ENCODE measurements around the gene NEUROG1.

NEUROG1 gene

GRCh38 chr5:135504376-135504775 is 31.4 kb downstream of the NEUROG1 start:
- H4K20me1 ChIP-seq (ENCODE audit: insufficient read depth), result no peaks in the 10 kb centered on the region
- no peak overlapping the region for H3K4me2 ChIP-seq
- H3K4me1 ChIP-seq (ENCODE audit: low read depth, poor library complexity, severe bottlenecking), result no peaks in the 10 kb centered on the region
- no peak overlapping the region for H3K9ac ChIP-seq
- no peak overlapping the region for H2AFZ ChIP-seq (ENCODE audit: low read depth)
- no peaks in the 10 kb centered on the region for H3K36me3 ChIP-seq (ENCODE audit: insufficient read depth)
- TF ChIP-seq CTCF (conservative IDR thresholded peaks at IDR 0.05; ENCODE audit: low read depth, low read length), result no peak
- no peak overlapping the region for H3K27ac ChIP-seq
- no peaks in the 10 kb centered on the region for H3K79me2 ChIP-seq (ENCODE audit: insufficient read depth, low read depth)
- H3K27me3 ChIP-seq (ENCODE audit: insufficient read depth, low read depth), result no peaks in the 10 kb centered on the region
- no peak overlapping the region for H3K4me3 ChIP-seq (IDR thresholded peaks at IDR 0.05; ENCODE audit: insufficient read depth, low read depth, low read length)

- Histone ChIP-seq H3K9ac (no peak overlapping the region), H4K20me1 (ENCODE audit: insufficient read depth) (no peaks in the 10 kb centered on the region), H2AFZ (ENCODE audit: low read depth) (no peak overlapping the region), H3K4me2 (no peak overlapping the region), H3K36me3 (ENCODE audit: insufficient read depth) (no peaks in the 10 kb centered on the region), H3K4me3 (IDR thresholded peaks at IDR 0.05; ENCODE audit: insufficient read depth, low read depth, low read length) (no peak overlapping the region), H3K27me3 (ENCODE audit: insufficient read depth, low read depth) (no peaks in the 10 kb centered on the region), H3K79me2 (ENCODE audit: insufficient read depth, low read depth) (no peaks in the 10 kb centered on the region), H3K4me1 (ENCODE audit: low read depth, poor library complexity, severe bottlenecking) (no peaks in the 10 kb centered on the region), H3K27ac (no peak overlapping the region)
- TF ChIP-seq CTCF (conservative IDR thresholded peaks at IDR 0.05; ENCODE audit: low read depth, low read length), result no peak
Measured at GRCh38 chr5:135503871-135504270, 31.9 kb downstream of the NEUROG1 start.

- no peak overlapping the region for H2AFZ ChIP-seq (ENCODE audit: low read depth)
- H4K20me1 ChIP-seq (ENCODE audit: insufficient read depth), result no peaks in the 10 kb centered on the region
- no peaks in the 10 kb centered on the region for H3K27me3 ChIP-seq (ENCODE audit: insufficient read depth, low read depth)
- no peak overlapping the region for H3K4me2 ChIP-seq
- no peaks in the 10 kb centered on the region for H3K79me2 ChIP-seq (ENCODE audit: insufficient read depth, low read depth)
- no peak overlapping the region for H3K27ac ChIP-seq
- no peak for TF ChIP-seq CTCF (conservative IDR thresholded peaks at IDR 0.05; ENCODE audit: low read depth, low read length)
- no peak overlapping the region for H3K4me3 ChIP-seq (IDR thresholded peaks at IDR 0.05; ENCODE audit: insufficient read depth, low read depth, low read length)
- no peaks in the 10 kb centered on the region for H3K36me3 ChIP-seq (ENCODE audit: insufficient read depth)
- no peaks in the 10 kb centered on the region for H3K4me1 ChIP-seq (ENCODE audit: low read depth, poor library complexity, severe bottlenecking)
- H3K9ac ChIP-seq, result no peak overlapping the region
Measured at GRCh38 chr5:135502836-135503520, 32.8 kb downstream of the NEUROG1 start.

GRCh38 chr5:135501965-135502364 is 33.8 kb downstream of the NEUROG1 start:
- no peak for TF ChIP-seq CTCF (conservative IDR thresholded peaks at IDR 0.05; ENCODE audit: low read depth, low read length)
- Histone ChIP-seq H3K27ac (no peak overlapping the region), H3K27me3 (ENCODE audit: insufficient read depth, low read depth) (no peaks in the 10 kb centered on the region)

More at GRCh38 chr5:135501965-135502364, 33.8 kb downstream of the NEUROG1 start:
- Histone ChIP-seq H2AFZ (ENCODE audit: low read depth) (no peak overlapping the region), H3K36me3 (ENCODE audit: insufficient read depth) (no peaks in the 10 kb centered on the region), H3K4me1 (ENCODE audit: low read depth, poor library complexity, severe bottlenecking) (no peaks in the 10 kb centered on the region), H3K4me2 (no peak overlapping the region), H4K20me1 (ENCODE audit: insufficient read depth) (no peaks in the 10 kb centered on the region), H3K4me3 (IDR thresholded peaks at IDR 0.05; ENCODE audit: insufficient read depth, low read depth, low read length) (no peak overlapping the region), H3K9ac (no peak overlapping the region), H3K79me2 (ENCODE audit: insufficient read depth, low read depth) (no peaks in the 10 kb centered on the region)
